H1 (cell line): ENCODE data around the gene DUSP1. TPM values are rescaled to one million over a fixed set of nuclear protein-coding genes. Genes with fewer than 3 reads are reported as not detected.

Experiments used
- CTCF ChIA-PET: fragments of 300-600 bp; sonication (Branson Sonifier 250); formaldehyde crosslinking; loops from one replicate; lab custom pipeline; 2021; ENCODE audit not compliant: partially characterized antibody; lab: Charles Lee
- POLR2A ChIA-PET: fragments of 300-600 bp; sonication (Branson Sonifier 250); formaldehyde crosslinking; loops from one replicate; lab custom pipeline; 2021; ENCODE audit warnings: inconsistent platforms; ENCODE audit not compliant: partially characterized antibody; lab: Charles Lee
- DNase-seq, 2 experiments: peaks; one replicate each; pipeline versions ENCODE4 v3.0.0 to v3.0.0-alpha.2; 2010 to 2022; ENCODE audit warnings: low spot score in 2 of 2, low read depth in 1 of 2, mixed read lengths in 1 of 2
- FAIRE-seq: peaks from 2 replicates; lab custom pipeline; 2011; peaks lifted over from hg19 to GRCh38; lab: Jason Lieb, UNC
- H2AFZ ChIP-seq: 2 replicates; pipeline ENCODE4 v1.8.1; 2012; ENCODE audit warnings: low read length, inconsistent platforms
- H2AK5ac ChIP-seq: 2 replicates; pipeline ENCODE4 v1.6.1; 2013; ENCODE audit warnings: low read depth, low read length
- H2BK120ac ChIP-seq: replicated peaks from 2 replicates; pipeline ENCODE3; 2013; ENCODE audit warnings: low read depth, low read length, inconsistent platforms
- H2BK12ac ChIP-seq: 2 replicates; pipeline ENCODE4 v1.6.1; 2013; ENCODE audit warnings: low read depth, low read length
- H2BK15ac ChIP-seq: 2 replicates; pipeline ENCODE4 v1.6.1; 2013; ENCODE audit warnings: low read length
- H2BK20ac ChIP-seq: 2 replicates; pipeline ENCODE4 v1.6.1; 2013; ENCODE audit warnings: low read length
- H2BK5ac ChIP-seq: 2 replicates; pipeline ENCODE4 v1.6.1; 2013; ENCODE audit warnings: low read depth, low read length
- H3K14ac ChIP-seq: 2 replicates; pipeline ENCODE4 v1.6.1; 2013; ENCODE audit warnings: inconsistent platforms; ENCODE audit not compliant: insufficient read length
- H3K18ac ChIP-seq: 2 replicates; pipeline ENCODE4 v1.6.1; 2013; ENCODE audit warnings: low read length; ENCODE audit errors: extremely low read depth
- H3K23ac ChIP-seq: 2 replicates; pipeline ENCODE4 v1.6.1; 2013; ENCODE audit warnings: inconsistent platforms; ENCODE audit not compliant: insufficient read length
- H3K23me2 ChIP-seq: 2 replicates; pipeline ENCODE4 v1.6.1; 2013; ENCODE audit warnings: low read depth, low read length
- H3K27ac ChIP-seq: 2 replicates; pipeline ENCODE4 v1.6.1; 2011; ENCODE audit warnings: low read depth, low read length, inconsistent platforms
- H3K27me3 ChIP-seq, 4 experiments: replicated peaks in 1 of 4; 1 replicate in 1 of 4; 2 replicates in 3 of 4; pipeline versions ENCODE4 v1.6.1 to v1.8.1; 2011 to 2013; ENCODE audit warnings: low read length in 3 of 4, mild to moderate bottlenecking in 3 of 4, inconsistent platforms in 2 of 4, mixed read lengths in 2 of 4, moderate library complexity in 1 of 4; ENCODE audit not compliant: control insufficient read depth in 3 of 4, insufficient read depth in 3 of 4; ENCODE audit errors: extremely low read depth in 1 of 4
- H3K36me3 ChIP-seq, 4 experiments: 2 replicates each; pipeline versions ENCODE4 v1.6.1 to v1.8.1; 2011 to 2013; ENCODE audit warnings: mild to moderate bottlenecking in 4 of 4, low read length in 3 of 4, moderate library complexity in 2 of 4, control low read depth in 1 of 4, inconsistent platforms in 1 of 4; ENCODE audit not compliant: insufficient read depth in 4 of 4, control insufficient read depth in 2 of 4
- H3K4ac ChIP-seq: replicated peaks from 2 replicates; pipeline ENCODE3; 2013; ENCODE audit warnings: low read length, low read depth, mixed read lengths, inconsistent platforms; ENCODE audit not compliant: insufficient read length
- H3K4me1 ChIP-seq, 4 experiments: replicated peaks in 1 of 4; 1 replicate in 1 of 4; 2 replicates in 3 of 4; pipeline versions ENCODE4 v1.6.1 to v1.8.1; 2011 to 2013; ENCODE audit warnings: low read length in 3 of 4, inconsistent platforms in 2 of 4, mixed read lengths in 1 of 4; ENCODE audit not compliant: insufficient read depth in 4 of 4, control insufficient read depth in 3 of 4
- H3K4me2 ChIP-seq, 2 experiments: 2 replicates each; pipeline versions ENCODE4 v1.6.1 to v1.8.1; 2011 to 2013; ENCODE audit warnings: low read depth in 2 of 2, low read length in 2 of 2, control low read depth in 1 of 2, inconsistent platforms in 1 of 2, mild to moderate bottlenecking in 1 of 2; ENCODE audit not compliant: insufficient read depth in 1 of 2
- H3K4me3 ChIP-seq, 4 experiments: fragments of 200-600, 300-600 bp in 1 of 4; sonication (generic), shearing (Covaris generic), sonication (Bioruptor Twin) in 1 of 4; 2 replicates each; pipeline versions ENCODE4 v1.5.1 to v1.8.1; 2011 to 2016; ENCODE audit warnings: low read length in 4 of 4, low read depth in 3 of 4, control low read depth in 2 of 4, inconsistent platforms in 2 of 4, mild to moderate bottlenecking in 2 of 4, mixed read lengths in 1 of 4, moderate library complexity in 1 of 4; ENCODE audit not compliant: insufficient read depth in 2 of 4; ENCODE audit errors: extremely low read depth in 1 of 4
- H3K56ac ChIP-seq: replicated peaks from 2 replicates; pipeline ENCODE3; 2013; ENCODE audit warnings: low read depth, mild to moderate bottlenecking, mixed read lengths, low read length, inconsistent platforms; ENCODE audit not compliant: insufficient read length
- H3K79me1 ChIP-seq: 2 replicates; pipeline ENCODE4 v1.6.1; 2013; ENCODE audit warnings: low read depth, low read length, control low read depth
- H3K79me2 ChIP-seq, 2 experiments: 2 replicates each; pipeline versions ENCODE4 v1.6.1 to v1.8.1; 2012 to 2013; ENCODE audit warnings: low read length in 2 of 2, mild to moderate bottlenecking in 2 of 2, inconsistent platforms in 1 of 2; ENCODE audit not compliant: insufficient read depth in 2 of 2, control insufficient read depth in 1 of 2
- H3K9ac ChIP-seq, 4 experiments: replicated peaks in 1 of 4; 1 replicate in 1 of 4; 2 replicates in 3 of 4; pipeline versions ENCODE4 v1.6.1 to v1.8.1; 2011 to 2013; ENCODE audit warnings: low read depth in 3 of 4, low read length in 3 of 4, control low read depth in 2 of 4, mild to moderate bottlenecking in 2 of 4, moderate library complexity in 2 of 4, inconsistent platforms in 1 of 4; ENCODE audit errors: extremely low read depth in 1 of 4
- H3K9me3 ChIP-seq, 2 experiments: 2 replicates each; pipeline versions ENCODE4 v1.6.1 to v1.8.1; 2012 to 2013; ENCODE audit warnings: mild to moderate bottlenecking in 2 of 2, moderate library complexity in 2 of 2, control low read depth in 1 of 2, inconsistent platforms in 1 of 2, low read depth in 1 of 2, low read length in 1 of 2, mixed read lengths in 1 of 2; ENCODE audit not compliant: insufficient read depth in 2 of 2
- H4K20me1 ChIP-seq, 2 experiments: replicated peaks in 1 of 2; 2 replicates each; pipeline versions ENCODE3 to v1.8.1; 2011 to 2013; ENCODE audit warnings: inconsistent platforms in 2 of 2, low read length in 2 of 2, mild to moderate bottlenecking in 1 of 2; ENCODE audit not compliant: insufficient read depth in 2 of 2, control insufficient read depth in 1 of 2
- H4K5ac ChIP-seq: 2 replicates; pipeline ENCODE4 v1.6.1; 2013; ENCODE audit warnings: low read length, low read depth, mixed read lengths, inconsistent platforms; ENCODE audit not compliant: insufficient read length
- H4K8ac ChIP-seq: 2 replicates; pipeline ENCODE4 v1.8.0; 2013; ENCODE audit warnings: mild to moderate bottlenecking, moderate library complexity, low read length, inconsistent platforms; ENCODE audit not compliant: insufficient read depth; ENCODE audit errors: extremely low read depth
- H4K91ac ChIP-seq: replicated peaks from 2 replicates; pipeline ENCODE3; 2013; ENCODE audit warnings: low read length, mixed read lengths, inconsistent platforms; ENCODE audit not compliant: insufficient read length
- BACH1 ChIP-seq: IDR thresholded peaks from 2 replicates; pipeline ENCODE4 v1.6.1; 2012; ENCODE audit warnings: low read length, improper control_type of control experiment
- CTBP2 ChIP-seq: IDR thresholded peaks from 2 replicates; pipeline ENCODE4 v1.7.0; 2011; ENCODE audit warnings: borderline replicate concordance, mild to moderate bottlenecking, moderate library complexity, mixed read lengths, low read length; ENCODE audit not compliant: insufficient read depth, insufficient read length
- EP300 ChIP-seq, 2 experiments: IDR thresholded peaks; 1 replicate in 1 of 2; 2 replicates in 1 of 2; pipeline ENCODE4 v1.6.1; 2011 to 2012; ENCODE audit warnings: low read depth in 2 of 2, low read length in 2 of 2, mild to moderate bottlenecking in 2 of 2, borderline replicate concordance in 1 of 2, inconsistent platforms in 1 of 2, moderate library complexity in 1 of 2
- EZH2 ChIP-seq: fragments of 200-600 bp; sonication (generic); IDR thresholded peaks from 2 replicates; pipeline ENCODE4 v1.7.1; 2012; ENCODE audit warnings: low read depth, mild to moderate bottlenecking, moderate library complexity, low read length, inconsistent platforms; ENCODE audit not compliant: severe bottlenecking
- FOSL1 ChIP-seq: IDR thresholded peaks from 2 replicates; pipeline ENCODE4 v1.6.1; 2011; ENCODE audit warnings: mild to moderate bottlenecking, low read depth, low read length, moderate library complexity; ENCODE audit not compliant: insufficient read depth
- HDAC2 ChIP-seq, 2 experiments: fragments of 300-600 bp in 1 of 2; sonication (generic) in 1 of 2; IDR thresholded peaks; 2 replicates each; pipeline ENCODE4 v1.6.1; 2011 to 2012; ENCODE audit warnings: low read depth in 2 of 2, low read length in 2 of 2, mild to moderate bottlenecking in 2 of 2, moderate library complexity in 2 of 2, borderline replicate concordance in 1 of 2, inconsistent platforms in 1 of 2
- HDAC6 ChIP-seq: IDR thresholded peaks from one replicate; pipeline ENCODE4 v1.7.1; 2012; ENCODE audit warnings: low read depth, mild to moderate bottlenecking, inconsistent platforms, low read length, moderate library complexity
- MAX ChIP-seq: IDR thresholded peaks from 2 replicates; pipeline ENCODE4 v1.6.1; 2012; ENCODE audit warnings: inconsistent platforms
- SP4 ChIP-seq: IDR thresholded peaks from 2 replicates; pipeline ENCODE4 v1.6.1; 2012; ENCODE audit warnings: low read length, inconsistent platforms
- ZNF274 ChIP-seq: IDR thresholded peaks from 2 replicates; pipeline ENCODE4 v1.7.0; 2012; ENCODE audit warnings: low read length, borderline replicate concordance; ENCODE audit errors: extremely low read depth
- WGBS, 2 experiments: shearing (Covaris generic) in 1 of 2; methylation state at CpG; one replicate each; pipeline versions ENCODE4 v1.1.6 to v1.1.7; 2013 to 2015; ENCODE audit warnings: low lambda C conversion rate in 2 of 2, mixed read lengths in 2 of 2, inconsistent platforms in 1 of 2, low coverage in 1 of 2, missing lambda C conversion rate in 1 of 2; ENCODE audit not compliant: insufficient replicate concordance in 2 of 2, insufficient coverage in 1 of 2, insufficient read length in 1 of 2; ENCODE audit errors: extremely low coverage in 1 of 2, missing lambda C conversion rate in 1 of 2; 5-methylcytosine and 5-hydroxymethylcytosine counted together
- polyA plus RNA-seq, 7 experiments: library from polyadenylated mRNA; depleted of rRNA in 3 of 7; stranded (reverse) in 5 of 7; unstranded in 2 of 7; fragments of >200 nt in 5 of 7; fragments of 200-250 nt in 2 of 7; gene quantifications; 1 replicate in 5 of 7; 2 replicates in 1 of 7; 4 replicates in 1 of 7; pipeline versions ENCODE4 v1.2.1 to v1.2.3, GENCODE V29; 2011 to 2013; ENCODE audit warnings: missing spikeins in 2 of 7, mixed read lengths in 2 of 7
- total RNA-seq: library from RNA; stranded (reverse); fragmentation: NEBNext Ultra II Directional; extraction: Animal tissue kit (Norgen Biotek cat#: 25700); gene quantifications from 2 replicates; pipeline ENCODE4 v1.2.1, GENCODE V29; 2021
- TF ChIP-seq, protein P1 (sequence below): IDR thresholded peaks from 2 replicates; pipeline ENCODE4 v1.6.1; 2011; ENCODE audit warnings: low read length, improper control_type of control experiment

The DUSP1 gene
- total and polyA plus RNA-seq, 2 of the 8 experiments (the other 6 are each of a cell fraction or from before 2014, with no cell fraction given): 6.5 to 11.7 TPM

- no peak overlapping the region for H2BK5ac ChIP-seq
- H2BK12ac ChIP-seq: no peak overlapping the region
- TF ChIP-seq FOSL1 (no peak), EP300 (IDR thresholded peaks at IDR 0.05; ENCODE audit: borderline replicate concordance in 1 of 2, low read depth in 2 of 2, low read length in 2 of 2) (no peak), MAX (no peak), ZNF274 (no peak), EZH2 (no peak), CTBP2 (no peak), SP4 (no peak), BACH1 (no peak), HDAC6 (no peak), HDAC2 (IDR thresholded peaks at IDR 0.05; ENCODE audit: borderline replicate concordance in 1 of 2, low read depth in 2 of 2, low read length in 2 of 2) (no peak)
- TF ChIP-seq, protein P1, sequence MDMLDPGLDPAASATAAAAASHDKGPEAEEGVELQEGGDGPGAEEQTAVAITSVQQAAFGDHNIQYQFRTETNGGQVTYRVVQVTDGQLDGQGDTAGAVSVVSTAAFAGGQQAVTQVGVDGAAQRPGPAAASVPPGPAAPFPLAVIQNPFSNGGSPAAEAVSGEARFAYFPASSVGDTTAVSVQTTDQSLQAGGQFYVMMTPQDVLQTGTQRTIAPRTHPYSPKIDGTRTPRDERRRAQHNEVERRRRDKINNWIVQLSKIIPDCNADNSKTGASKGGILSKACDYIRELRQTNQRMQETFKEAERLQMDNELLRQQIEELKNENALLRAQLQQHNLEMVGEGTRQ: no peak
- peaks cover 8% of the 10 kb centered on the region; the same call in 1 of the 2 replicates for H3K23me2 ChIP-seq
- WGBS, 2 experiments: 88% methylated on average over 5 of the region's 5 CpGs; no CpG with 5 or more reads in 1 of the 2 experiments
- H3K14ac ChIP-seq: no peak overlapping the region
- H2BK15ac ChIP-seq: no peak overlapping the region
- FAIRE-seq (no peak), DNase-seq (no peak)
- H3K79me1 ChIP-seq: no peaks in the 10 kb centered on the region
- H3K27me3 ChIP-seq: peaks cover 0 to 14% (median 8%) of the 10 kb centered on the region in 4 experiments; a peak in 4 of 7 replicates
- H3K9ac ChIP-seq: no peak overlapping the region
- no peak overlapping the region for H3K23ac ChIP-seq
- H2AFZ ChIP-seq: no peak overlapping the region
- no peak overlapping the region for H3K4me2 ChIP-seq
- no peak overlapping the region for H3K27ac ChIP-seq
- no peak overlapping the region for H2BK120ac ChIP-seq
- no peak overlapping the region for H3K56ac ChIP-seq
- H4K20me1 ChIP-seq: peaks cover 2 to 4% of the 10 kb centered on the region in 2 experiments
- H4K5ac ChIP-seq: no peak overlapping the region
- no peaks in the 10 kb centered on the region for H3K79me2 ChIP-seq
- H3K36me3 ChIP-seq: no peaks in the 10 kb centered on the region
- no peak overlapping the region for H4K91ac ChIP-seq
- no peak overlapping the region for H2BK20ac ChIP-seq
- ChIA-PET CTCF (interaction anchor here (0.9 to 1.2 kb wide), 7 partner anchors 9 to 212 kb away, joined by 3 to 7 read pairs (median 3); no protein-coding TSS in a partner anchor), POLR2A (interaction anchor here (2.0 kb wide), 1 partner anchor 51 kb away, joined by 10 read pairs; the partner anchor contains the start of gene DUSP1)
- H3K9me3 ChIP-seq: no peaks in the 10 kb centered on the region
- no peak overlapping the region for H3K4ac ChIP-seq
- H4K8ac ChIP-seq: no peak overlapping the region
- H2AK5ac ChIP-seq: no peak overlapping the region
- no peaks in the 10 kb centered on the region; a peak in 2 of 7 replicates for H3K4me1 ChIP-seq
- no peak overlapping the region for H3K4me3 ChIP-seq
- no peak overlapping the region for H3K18ac ChIP-seq
Observed at GRCh38 chr5:172720655-172721054, 50.3 kb downstream of the DUSP1 start.
